NCI-H526 treated with DMSO at 0.1 percent for 48 hours (cell line): ENCODE measurements around the gene HELZ.
A peak's percentile ranks its signal among the peaks of the same experiment; 100 is the strongest.
"Not testable (repeated sequence)": the region's sequence is repeated elsewhere in the genome, so short reads cannot be mapped to it uniquely, and the experiment has no call there.

Experiments
- DNase-seq: peaks from one replicate; lab custom pipeline; 2025; lab: John Stamatoyannopoulos, UW

Gene HELZ

DNA sequence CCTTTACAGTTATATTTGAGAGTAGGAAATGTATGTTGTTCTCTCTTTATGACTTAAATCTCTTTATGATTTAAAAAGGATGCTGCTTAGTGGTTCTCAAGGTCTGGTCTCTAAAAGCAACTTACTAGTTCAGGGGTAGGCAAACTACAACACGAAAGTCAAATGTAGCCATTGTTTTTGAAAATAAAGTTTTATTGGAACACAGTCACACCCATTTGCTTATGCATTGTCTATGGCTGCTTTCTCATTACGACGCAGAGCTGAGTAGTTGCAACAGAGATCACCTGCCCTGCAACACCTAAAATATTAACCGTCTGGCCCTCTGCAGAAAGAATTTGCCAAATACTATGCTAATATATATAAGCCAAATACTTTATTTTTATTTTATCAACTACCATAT lies 58.2 kb downstream of the HELZ start:
- DNase-seq: no peak

DNA sequence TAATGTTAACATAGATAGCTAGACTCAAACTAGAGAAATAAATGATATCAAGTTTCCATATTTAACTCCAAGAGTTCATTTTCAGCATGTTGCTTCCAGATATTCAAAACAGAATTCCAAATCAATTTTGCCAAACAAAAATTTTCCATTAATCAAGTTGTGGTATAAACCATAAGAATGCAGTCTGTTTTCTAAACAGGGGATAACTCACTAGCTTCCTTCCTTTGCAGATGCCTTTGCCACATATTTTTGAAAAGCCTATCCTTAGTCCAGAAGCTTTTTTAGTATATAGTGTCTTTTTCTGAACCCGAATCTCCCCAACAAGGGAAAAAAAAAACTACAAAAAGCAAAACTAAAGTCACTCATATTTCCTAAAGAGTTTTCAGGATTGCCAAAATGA lies 61.5 kb downstream of the HELZ start:
- DNase-seq: no peak

DNA sequence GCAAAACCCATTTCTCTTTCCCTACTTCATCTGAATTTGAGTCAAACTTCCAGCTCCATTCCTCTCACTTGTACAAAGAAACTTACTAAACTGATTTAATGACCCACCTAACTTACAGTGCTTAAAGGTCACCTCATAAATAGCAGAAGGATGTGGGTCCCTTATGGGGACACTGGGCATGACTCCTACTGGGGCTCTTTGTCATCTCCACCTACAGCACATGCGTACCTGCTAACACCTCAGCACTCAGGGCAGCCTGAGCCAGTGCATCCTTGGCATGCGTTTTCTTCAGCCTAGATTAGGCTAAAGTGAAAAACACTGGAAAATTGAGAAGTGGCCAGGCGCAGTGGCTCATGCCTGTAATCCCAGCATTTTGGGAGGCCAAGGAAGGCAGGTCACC lies 63.2 kb downstream of the HELZ start:
- DNase-seq: no peak

DNA sequence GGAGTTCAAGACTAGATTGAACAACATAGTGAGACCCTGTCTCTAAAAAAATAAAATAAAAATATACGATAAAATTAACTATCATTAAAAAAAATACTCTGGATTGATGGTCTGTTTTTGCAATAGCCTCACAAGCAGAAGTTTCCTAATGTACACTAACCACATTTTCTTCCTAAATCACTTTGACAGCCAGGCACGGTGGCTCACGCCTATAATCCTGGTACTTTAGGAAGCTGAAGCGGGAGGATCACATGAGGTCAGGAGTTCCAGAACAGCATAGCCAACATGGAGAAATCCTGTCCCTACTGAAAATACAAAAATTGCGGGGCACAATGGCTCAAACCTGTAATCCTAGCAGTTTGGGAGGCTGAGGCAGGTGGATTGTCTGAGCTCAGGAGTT lies 64.7 kb downstream of the HELZ start:
- DNase-seq: no peak

DNA sequence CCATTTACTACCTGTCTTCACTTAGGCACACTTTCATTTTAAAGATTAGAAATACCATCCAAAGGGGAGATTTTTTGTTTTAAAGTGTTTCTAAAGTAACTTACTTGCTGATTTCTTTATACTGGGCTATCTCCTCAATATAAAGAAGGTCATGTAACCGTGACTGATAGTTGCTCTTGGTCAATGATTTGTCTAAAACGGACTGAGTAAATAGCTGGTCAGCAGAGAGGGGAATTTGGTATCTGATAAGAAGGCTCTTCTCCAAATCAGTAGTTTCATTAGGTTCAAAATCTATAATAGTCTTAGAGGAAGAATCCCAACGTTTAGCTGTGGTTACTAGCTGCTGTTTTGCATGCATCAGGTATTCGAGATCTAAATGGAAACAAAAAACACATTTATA lies 66.4 kb downstream of the HELZ start:
- no peak for DNase-seq

DNA sequence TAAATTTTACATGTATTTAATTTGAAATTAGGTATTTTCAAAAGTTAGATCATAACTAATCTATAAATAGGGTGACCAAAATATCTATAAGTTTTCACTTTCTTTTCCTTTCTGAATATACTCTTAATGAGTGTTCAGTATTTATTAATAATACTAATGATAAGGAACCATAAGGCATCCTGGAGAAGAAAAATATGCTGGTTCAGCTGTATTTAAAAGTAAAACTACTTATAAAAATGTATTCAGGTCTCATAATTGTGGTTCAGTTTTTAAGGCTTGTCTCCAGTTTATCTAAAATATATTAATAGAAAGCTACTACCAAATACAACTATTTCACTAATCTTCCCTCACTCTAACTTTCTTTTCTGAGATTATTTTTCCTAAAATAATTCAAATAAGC lies 67.3 kb downstream of the HELZ start:
- DNase-seq: no peak

DNA sequence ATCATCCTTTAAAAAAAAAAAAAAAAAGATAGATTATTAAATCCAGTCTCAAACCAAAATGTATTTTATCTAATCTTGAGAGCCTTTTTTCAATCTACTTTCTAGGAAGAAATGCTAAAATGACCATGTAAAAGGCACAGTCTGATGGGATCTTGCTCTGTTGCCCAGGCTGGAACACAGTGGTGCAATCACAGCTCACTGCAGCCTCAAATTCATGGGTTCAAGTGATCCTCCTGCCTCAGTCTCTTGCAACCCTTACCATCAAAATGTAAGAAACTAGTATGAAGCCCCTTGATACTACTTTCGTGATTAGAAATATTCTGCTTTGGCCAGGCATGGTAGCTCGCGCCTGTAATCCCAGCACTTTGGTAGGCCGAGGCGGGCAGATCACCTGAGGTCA lies 70.8 kb downstream of the HELZ start:
- no peak for DNase-seq

DNA sequence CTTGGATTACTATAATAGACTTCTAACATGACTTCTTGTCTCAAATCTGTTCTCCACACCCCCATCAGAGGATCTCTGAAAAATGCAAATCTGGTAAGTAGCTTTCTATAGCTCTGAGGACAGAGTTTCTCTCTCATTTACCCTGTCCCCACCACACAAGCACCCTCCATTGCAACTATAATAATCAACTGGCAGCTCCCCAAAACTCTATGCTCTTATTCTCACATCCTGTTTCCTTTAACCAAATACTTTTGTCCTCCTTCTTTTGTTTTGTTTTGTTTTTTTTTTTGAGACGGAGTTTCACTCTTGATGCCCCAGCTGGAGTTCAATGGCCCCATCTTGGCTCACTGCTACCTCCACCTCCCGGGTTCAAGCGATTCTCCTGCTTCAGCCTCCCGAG lies 73.4 kb downstream of the HELZ start:
- DNase-seq: no peak

DNA sequence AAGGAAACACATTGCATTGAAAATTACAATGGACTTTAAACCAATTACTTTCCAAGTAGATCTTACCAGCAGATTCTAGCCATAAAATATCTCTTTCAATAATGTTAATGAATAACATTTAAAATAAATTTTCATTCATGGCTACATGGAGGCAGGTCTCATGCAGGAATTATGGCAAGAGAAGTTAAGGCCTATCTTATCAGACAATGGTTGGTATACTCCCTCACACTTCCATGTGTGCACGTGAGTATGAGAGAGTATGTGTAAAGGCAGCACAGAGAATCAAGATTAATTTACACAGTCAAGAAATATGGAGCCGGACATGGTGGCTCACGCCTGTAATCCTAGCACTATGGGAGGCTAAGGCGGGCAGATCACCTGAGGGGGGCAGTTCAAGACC lies 76.5 kb downstream of the HELZ start:
- DNase-seq: no peak

DNA sequence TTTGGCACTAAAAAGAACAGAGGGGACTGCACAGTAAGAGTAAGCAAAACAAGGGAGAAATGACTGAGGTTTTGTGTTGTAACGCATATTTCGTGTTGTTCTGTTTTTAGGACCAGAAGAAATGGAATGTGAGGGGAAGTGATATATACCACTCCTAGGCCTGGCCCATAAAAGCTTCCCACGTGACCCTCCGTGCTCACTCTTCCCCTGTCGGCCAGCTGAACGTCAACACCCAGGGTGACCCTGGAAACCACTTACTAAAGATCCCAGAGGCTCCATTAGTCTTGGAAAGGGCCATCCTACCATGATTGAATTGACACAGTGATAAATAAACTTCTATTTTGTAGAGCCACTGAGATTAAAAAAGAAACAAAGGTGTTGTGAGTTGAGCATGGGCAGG lies 79.8 kb downstream of the HELZ start:
- DNase-seq: no peak

DNA sequence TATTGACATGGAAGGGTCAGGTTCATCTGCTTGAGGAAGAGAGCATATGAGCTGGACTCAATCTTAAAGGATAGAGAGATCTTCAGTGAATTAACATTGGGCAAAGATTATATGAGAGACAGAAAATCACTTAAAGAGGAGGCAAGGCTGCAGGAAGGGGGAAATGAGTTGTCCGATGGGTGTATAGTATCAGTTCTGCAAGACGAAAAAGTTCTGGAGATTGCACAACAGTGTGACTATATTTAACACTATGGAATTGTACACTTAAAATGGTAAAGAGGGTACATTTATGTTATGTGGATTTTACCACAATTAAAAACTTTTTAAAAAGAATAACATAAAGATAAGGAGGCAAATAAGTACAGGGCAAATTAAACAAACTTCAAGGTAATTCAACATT lies 80.7 kb downstream of the HELZ start:
- no peak for DNase-seq

DNA sequence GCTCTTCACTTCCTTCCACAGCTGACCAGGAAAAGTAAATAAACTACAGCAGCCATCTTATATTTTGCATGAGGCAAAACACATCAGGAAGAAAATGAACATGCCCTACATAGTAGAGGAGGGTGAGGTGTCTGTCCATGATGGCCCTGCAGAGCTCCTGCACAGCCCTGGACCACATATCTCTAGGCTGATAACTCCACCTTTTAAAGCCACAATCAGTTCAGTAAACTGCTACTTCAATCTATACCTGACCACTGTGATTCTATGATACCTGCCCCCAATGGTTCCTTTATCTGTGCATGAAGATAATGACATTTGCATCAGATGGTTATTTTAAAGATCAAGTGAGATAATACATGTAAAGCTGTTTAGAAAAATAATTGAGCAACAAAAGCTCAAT lies 82.2 kb downstream of the HELZ start:
- no peak for DNase-seq

DNA sequence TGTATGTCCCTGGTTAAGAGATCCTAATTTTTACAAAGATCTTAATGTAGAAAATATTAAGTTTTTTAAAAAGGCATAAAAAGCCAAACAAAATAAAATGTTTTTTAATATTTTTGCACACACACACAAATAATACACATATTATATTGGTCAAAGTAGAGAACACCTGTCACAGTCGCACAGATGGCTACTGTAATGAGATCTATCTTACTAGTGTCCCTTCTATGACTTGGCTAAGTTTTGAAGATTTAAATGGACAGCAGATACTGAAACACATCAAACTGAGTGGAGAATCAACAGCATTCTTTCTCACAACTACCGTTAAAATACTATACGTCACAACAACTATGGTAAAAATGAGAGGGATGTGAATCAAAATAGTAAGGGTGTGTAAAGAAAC lies 83.4 kb downstream of the HELZ start:
- DNase-seq: no peak

DNA sequence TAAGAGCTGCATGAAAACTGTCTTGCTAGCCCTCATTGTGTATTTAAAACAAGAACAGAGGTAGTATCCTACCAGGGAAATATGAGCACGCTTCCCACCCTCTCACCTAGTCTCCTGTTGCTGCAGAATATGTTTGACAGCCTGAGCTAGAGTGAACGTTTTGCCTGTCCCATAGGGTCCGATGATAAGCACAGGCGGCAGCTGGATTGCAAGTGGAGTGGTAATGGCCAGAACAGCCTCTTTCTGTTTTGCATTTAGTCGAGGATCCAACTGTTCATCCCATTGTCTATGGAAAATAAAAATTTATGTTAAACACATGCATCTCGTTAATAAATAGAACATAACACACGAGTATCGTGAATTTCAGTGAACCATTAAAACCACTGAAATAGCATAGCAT lies 84.2 kb downstream of the HELZ start:
- DNase-seq: peak; percentile 62

DNA sequence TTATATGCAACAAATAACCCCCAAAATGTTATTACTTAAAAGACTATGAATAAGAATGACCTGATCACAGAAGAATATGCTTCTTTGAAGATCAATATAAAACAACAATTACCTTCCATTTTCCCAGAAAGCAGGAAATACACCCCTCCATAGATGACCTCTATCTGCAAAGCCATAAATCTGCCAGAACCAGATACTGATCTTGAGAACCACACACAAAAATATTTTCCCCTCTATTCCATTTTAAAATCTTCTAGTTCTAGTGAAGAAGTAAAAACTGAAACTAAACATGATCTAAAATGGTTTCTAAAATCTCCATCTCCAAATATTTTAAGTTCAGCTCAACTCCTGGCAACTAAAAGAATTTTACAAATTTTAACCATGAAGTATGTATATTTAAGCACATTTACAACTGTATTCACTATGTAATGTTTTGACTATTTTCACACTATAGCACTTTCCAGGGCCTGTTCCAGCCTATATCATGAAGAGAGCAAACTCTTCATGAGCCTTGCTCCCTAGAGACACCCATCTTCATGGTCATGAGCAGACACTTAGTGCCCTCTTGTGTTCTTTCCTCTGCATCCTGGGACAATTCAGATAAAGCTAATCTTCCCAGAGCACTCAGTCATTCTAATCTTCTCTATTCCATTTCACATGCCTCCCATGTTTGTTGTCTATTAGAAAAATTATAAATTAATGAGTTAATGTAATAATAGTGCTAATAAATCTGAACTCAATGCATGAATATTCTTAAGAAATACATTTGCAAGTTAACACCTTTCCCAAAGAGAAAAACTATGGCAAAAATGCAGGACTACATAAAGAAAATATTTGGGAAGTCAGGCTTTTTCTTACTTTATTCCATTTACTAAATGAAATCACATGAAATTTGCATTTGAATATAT lies 87.0 kb downstream of the HELZ start:
- DNase-seq: peak; percentile 21

DNA sequence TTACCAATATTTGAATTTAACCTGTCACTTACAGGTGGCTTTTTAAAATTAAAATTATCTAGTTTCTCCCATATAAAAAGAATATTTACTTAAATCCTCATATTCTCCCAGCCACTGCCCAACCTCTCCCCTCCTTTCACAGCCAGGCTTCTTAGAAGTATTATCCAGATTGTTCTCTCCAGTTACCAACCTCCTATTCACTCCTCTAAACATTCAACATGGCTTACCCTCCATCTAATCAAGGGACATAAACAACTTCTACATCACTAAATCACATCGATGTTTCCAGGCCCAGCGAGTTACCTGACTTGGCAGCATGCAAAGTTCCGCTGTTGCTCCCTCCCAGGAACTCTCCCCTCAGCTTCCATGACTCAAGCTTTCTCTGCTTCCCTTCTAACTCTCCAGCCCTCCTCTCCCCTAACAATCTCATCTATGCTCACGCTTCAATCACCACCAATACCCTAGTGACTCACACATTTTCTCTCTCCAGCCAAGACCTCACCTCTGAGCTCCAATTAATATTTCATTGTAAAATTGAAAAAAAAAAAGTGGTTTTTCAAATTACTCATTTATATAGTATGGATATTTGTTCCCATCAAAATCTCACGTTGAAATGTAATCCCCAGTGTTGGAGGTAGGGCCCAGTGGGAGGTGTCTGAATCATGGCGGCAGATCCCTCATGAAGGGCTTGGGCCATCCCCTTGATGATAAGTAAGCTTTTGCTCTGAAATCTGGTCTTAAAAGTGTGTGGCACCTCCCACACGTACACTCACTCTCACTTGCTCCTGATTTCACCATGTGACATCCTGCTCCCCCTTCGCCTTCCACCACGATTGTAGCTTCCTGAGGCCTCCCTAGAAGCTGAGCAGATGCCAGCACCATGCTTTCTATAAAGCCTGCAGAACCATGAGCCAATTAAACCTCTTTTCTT lies 88.5 kb downstream of the HELZ start:
- DNase-seq: no peak

DNA sequence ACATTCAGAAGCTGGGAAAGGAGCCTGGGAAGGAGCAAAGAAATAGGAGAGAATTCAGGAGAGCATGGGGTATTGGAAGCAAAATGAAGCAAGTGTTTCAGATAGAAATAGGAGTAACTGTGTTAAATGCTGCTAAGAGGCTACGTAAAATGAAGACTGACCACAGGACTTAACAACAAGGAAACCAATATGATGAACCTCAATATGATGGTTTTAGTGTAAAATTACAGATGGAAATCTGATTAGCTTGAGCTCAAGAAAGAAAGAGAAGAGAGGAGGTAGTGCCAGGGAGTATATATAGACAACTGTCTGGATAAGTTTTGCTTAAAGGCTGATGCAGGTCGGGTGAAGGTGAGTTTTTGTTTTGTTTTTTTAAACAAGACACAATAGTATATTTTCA lies 92.2 kb downstream of the HELZ start:
- no peak for DNase-seq

DNA sequence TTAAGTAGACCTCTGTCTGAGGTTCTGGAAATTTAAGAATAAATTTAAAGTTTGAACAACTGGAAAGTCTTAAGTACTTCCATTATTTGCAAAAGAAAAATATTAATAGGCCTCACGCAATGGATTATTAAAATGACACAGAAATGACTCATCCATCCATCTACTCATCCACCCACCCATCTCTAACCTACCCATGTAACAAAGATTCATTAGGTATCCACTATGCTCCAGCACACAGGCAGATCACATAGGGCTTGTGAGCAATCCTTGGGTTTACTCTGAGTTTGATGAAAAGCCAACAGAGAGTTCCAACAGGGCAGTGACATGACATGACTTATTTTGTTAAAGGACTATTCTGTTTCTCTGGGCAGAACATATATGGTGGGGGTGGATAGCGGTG lies 93.3 kb downstream of the HELZ start:
- DNase-seq: no peak

DNA sequence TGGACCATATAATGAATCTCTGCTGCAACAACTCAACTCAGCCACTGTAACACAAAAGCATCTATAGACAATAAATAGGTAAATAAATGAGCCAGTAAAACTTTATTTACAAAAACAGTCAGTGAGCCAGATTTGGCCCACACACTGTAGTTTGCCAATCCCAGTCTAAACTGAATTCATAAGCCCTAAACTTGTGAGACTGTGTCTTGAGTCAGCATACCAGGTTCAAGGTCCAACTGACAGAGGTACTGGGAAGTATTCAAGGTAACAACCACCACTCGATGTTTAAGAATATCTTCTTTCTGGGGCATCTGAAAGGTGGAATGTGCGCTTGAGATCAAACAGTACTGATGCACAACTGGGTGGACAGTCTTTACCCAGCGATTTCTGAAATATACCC lies 94.2 kb downstream of the HELZ start:
- no peak for DNase-seq

DNA sequence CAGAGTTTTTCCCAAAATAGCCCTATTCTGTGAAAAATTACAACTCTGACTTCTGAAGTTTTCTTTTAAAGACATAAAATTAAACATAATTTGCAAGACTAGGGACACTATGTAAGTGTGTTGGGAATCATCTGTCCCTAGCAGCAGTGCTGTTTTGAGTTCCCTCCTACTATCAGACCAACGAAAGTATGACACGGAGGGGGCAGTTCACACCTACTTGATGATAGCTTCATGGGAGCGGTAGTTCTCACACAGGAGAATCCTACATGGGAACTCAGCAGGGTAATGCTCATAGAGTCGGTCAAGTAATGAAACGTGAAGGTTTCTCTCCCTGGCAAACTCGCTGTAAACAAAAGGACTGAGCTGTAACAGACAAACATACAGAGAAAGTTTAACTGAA lies 96.6 kb downstream of the HELZ start:
- DNase-seq: no peak

DNA sequence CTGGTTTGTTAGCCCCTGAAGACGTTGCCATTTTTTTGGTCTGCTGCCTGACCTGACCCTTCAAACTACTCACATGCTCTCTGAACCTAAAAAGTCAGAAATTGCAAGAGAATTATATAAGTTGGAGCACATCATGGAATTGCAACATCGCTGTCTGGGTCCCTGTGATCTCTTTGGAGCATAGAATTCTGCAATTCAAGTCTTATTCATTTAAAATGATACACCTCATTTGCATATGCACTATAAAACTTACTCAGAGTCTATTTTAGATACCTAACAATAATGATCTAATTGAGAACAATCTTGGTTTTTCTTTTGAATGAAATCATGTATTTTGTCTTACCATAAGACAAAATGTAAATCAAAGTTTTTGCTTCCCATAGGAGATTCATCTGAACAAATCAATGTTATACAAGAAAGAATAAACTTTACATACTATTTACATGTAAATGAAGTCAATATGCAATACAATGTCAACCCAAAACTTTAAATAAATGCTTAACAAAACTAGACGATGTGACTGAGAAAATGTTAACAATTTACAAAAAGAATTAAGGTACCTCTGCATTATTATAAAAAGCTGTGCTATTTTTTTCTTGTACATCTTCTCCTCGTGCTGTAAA lies 99.7 kb downstream of the HELZ start:
- no peak for DNase-seq

DNA sequence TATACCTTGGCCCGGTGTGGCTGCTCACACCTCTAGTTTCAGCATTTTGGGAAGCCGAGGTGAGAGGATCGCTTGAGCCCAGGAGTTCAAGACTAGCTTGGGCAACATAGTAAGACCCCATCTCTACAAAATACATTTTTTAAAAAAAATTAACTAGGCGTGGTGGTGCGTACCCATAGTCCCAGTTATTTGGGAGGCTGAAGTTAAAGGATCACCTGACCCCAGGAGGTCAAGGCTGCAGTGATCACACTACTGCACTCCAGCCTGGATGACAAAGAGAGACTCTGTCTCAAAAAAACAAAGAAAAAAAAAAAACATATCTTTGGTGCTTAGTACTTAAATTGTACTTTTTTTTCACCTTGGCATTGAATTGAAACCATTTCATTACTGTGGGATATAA lies 101.7 kb downstream of the HELZ start:
- DNase-seq: no peak

DNA sequence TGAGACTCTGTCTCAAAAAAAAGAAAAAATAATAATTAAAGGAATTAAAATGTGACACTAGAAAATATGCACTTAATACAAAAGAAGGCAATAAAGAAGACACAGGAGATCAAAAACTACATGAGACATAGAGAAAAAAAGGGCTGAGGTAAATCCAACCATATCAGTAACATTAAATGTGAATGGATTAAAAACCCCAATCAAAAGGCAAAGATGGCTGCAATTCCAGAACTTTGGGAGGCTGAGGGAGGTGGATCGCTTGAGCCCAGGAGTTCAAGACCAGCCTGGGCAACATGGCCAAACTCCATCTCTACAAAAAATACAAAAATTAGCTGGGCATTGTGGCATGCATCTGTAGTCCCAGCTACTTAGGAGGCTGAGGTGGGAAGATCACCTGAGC lies 103.0 kb downstream of the HELZ start:
- DNase-seq: not testable (repeated sequence)
